HG03135 (cell line): Measurements from ENCODE around the gene ZZZ3.
"Not testable (repeated sequence)": the region's sequence is repeated elsewhere in the genome, so short reads cannot be mapped to it uniquely, and the experiment has no call there.

ENCODE experiments used
- ATAC-seq: cut with Tn5 transposase; IDR thresholded peaks from one replicate; pipeline ENCODE4 v1.9.1; 2021; ENCODE audit warnings: mild to moderate bottlenecking, moderate library complexity; ENCODE audit not compliant: unreplicated experiment

Gene ZZZ3

GRCh38 chr1:77682460-77683159 lies at the start of gene ZZZ3:
Gene ZZZ3 (minus strand): TSS chr1:77682658. CDS start chr1:77633354, 49,304 bp downstream.
- peak; percentile 70 for ATAC-seq

DNA sequence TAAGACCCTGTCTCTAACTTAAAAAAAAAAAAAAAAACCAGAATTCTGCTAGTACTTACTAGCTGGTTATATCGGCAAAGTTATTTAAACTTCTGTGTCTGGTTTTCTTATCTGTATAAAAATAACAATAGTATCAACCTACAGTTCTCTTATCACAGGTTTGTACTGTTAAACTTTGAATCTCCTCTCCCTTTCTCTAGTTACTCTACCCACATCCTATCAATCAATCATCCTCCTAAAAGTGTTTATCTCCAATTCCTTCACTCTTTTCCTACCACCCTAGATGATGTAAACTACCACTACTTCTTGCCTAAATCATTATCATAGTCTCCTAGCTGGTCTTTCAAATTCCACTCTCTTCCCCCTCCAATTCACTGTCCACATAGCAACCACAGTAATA lies 49.6 kb upstream of the ZZZ3 start:
- ATAC-seq, result no peak

DNA sequence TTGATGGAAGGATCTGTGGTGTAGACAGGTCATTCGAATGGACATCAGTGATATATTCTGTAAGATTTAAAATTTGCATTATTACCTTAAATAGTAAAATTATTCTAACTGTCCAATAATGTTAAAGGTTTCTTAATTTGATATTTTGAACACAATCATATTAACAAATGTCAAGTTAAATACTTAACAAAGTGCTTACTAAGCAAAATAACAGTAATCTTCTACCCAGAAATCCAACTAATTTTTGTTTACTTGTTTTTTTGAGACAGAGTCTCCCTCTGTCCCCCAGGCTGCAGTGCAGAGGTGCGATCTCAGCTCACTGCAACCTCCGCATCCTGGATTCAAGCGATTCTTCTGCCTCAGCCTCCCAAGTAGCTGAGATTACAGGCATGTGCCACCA lies 43.2 kb upstream of the ZZZ3 start:
- no peak for ATAC-seq

- no peak for ATAC-seq
Observed at GRCh38 chr1:77718181-77718580, 35.7 kb upstream of the ZZZ3 start.

- ATAC-seq, result no peak
Observed at GRCh38 chr1:77716065-77716464, 33.6 kb upstream of the ZZZ3 start.

DNA sequence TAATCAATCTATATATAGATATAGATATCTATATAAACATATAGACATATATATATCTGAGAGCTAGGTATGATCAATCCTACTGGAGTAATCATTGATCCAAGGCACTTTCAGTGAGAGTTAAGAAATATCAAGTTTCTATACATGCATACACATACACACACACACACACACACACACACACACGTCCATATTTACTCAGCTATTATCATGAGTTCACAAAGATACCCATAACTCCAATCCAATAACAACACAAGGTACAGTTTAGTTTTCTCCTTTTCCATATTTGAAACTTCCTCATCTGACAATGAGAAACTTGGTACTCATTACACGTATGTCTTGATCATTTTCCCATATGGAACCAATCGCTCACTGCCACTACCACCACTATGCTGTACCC lies 27.3 kb upstream of the ZZZ3 start:
- ATAC-seq, result no peak

- ATAC-seq, result no peak
Observed at GRCh38 chr1:77706321-77706720, 23.9 kb upstream of the ZZZ3 start.

- no peak for ATAC-seq
Observed at GRCh38 chr1:77704736-77705135, 22.3 kb upstream of the ZZZ3 start.

DNA sequence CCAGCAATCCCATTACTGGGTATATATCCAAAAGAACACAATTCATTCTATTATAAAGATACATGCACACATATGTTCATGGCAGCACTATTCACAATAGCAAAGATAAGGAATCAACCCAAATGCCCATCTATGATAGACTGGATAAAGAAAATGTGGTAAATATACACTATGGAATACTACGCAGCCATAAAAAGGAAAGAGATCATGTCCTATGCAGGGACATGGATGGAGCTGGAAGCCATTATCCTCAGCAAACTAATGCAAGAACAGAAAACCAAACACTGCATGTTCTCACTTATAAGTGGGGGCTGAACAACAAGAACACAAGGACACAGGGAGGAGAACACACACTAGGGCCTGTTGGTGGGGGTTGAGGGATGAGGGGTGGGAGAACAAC lies 17.2 kb upstream of the ZZZ3 start:
- ATAC-seq, result not testable (repeated sequence)

DNA sequence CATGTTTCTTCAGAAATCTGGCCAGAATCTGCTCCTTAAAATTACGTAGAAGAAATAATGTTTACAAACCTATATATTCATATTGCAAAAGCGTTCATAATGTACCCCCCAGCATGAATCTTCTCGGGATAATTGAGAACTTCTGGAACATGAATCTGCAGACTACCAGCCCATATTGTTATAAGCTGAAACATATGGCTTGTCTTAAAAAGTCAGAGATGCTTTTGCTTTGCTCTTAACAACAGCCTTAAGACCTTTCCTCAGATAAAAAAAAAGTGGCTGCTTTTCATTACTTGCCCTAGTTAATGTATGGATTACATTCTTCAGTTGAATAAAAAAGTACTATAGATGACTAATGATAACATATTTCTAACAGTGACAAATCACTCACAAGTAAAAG lies 15.0 kb upstream of the ZZZ3 start:
- no peak for ATAC-seq

DNA sequence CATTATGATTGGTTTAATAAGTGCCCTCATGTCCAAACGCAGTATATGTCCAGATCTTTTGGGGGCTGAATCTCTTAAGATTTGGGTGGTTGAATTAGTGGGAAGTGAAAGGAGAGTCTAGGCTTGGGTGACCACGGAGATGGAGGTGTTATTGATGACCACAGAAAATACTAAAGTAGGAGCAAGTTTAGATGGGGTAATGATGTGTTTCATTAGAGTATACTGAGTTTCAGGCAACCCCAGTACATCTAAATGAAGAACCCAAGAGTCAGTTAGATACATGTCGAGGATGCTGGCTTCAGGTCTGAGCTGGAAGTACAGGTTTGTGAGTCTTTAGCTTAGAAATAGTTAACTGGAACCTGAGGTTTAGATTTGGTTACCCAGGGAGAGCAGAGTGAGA lies 6.5 kb upstream of the ZZZ3 start:
- peak; percentile 49 for ATAC-seq

- no peak for ATAC-seq
Observed at GRCh38 chr1:77687519-77687906, 5.1 kb upstream of the ZZZ3 start.

GRCh38 chr1:77686796-77687518 lies 4.5 kb upstream of the ZZZ3 start:
- ATAC-seq, result no peak

DNA sequence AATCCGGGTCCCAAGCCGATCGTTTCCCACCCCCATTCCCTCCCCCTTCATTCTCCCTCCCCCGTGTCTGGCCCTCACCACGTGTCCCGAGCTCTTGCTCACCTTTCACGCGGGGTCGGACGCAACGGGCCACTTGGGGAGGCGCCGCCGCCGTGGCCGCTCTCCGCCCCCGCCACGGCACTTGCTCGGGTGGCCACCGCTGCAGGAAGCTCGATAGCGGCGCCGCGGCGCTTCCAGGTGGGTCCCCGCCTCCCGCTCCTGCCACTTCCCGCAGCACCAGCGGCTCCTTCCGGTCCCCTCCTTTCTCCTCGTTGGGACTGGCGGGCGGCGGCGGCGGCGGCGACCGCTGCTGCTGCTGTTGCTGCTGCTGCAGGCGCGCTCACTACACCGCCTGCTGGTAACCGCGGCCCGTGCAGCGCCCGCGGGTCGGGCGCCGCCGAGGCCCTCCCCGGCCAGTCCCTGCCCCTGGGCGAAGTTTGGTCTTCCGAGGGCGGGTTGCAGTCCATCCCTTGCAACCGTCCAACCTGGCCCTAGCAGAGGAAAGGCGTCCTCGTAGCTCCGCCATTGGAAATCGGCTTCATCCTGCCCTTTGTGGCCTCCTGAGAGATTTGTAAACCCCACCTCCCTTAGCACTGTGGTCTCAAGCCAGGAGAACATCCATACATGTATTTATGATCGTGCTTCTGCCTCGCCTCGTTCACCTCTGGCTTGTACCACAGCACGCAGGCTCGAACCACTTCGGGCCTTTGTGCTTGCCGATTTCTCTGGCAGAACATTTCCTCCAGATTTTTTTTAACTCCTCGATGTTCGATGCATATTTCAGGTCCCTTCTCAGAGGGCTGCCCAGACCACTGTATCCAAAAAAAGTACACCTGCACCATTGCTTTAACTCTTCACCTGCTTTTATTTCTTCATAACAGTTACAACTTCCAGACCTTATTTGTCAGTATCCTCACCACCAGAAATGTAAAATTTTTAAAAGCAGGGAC lies 996 bp upstream of the ZZZ3 start:
- ATAC-seq, result peak; percentile 73

- ATAC-seq, result no peak
Observed at GRCh38 chr1:77680173-77680572, 2.3 kb downstream of the ZZZ3 start.

DNA sequence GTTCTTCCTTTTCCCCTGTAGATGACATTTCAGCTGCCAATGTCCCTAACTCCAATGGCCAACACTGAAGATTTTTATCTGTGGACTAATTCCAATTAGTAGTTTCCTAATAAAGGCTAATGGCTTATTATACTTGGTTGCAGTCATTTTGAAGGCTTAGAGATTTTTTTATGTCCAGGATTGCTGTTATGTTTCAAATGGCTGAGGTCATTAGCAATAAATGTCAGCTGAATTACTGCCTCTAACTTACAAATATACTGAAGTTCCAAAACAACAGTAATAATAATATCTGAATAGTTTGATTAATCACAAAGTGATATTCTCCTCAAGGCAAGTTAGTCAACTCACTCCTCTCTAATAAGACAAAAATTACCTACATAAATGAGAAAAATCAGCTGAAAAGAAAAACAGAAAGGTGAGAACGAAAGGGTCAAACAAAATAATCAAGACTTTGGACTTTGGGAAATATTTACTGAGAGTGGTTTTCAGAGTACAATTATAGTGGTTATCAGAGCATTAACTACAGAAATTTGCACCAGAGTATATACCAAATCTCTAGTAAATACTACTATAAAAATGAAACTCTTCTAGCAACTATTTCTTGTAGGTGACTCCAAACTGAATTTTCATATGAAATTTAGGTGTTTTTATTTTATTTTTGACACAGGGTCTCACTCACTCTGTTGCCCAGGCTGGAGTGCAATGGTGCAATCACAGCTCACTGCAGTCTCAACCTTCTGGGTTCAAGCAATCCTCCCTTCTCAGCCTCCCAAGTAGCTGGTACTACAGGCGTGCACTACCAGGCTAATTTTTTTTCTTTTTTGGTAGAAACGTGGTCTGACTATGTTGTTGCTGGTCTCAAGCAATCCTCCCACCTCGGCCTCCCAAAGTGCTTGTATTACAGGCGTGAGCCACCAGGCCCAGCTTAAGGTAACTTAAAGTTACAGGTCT lies 3.5 kb downstream of the ZZZ3 start:
- no peak for ATAC-seq

- ATAC-seq, result not testable (repeated sequence)
Observed at GRCh38 chr1:77674807-77675206, 7.7 kb downstream of the ZZZ3 start.

- ATAC-seq, result no peak
Observed at GRCh38 chr1:77673716-77674355, 8.6 kb downstream of the ZZZ3 start.

GRCh38 chr1:77673030-77673429 lies 9.4 kb downstream of the ZZZ3 start:
- ATAC-seq, result no peak

DNA sequence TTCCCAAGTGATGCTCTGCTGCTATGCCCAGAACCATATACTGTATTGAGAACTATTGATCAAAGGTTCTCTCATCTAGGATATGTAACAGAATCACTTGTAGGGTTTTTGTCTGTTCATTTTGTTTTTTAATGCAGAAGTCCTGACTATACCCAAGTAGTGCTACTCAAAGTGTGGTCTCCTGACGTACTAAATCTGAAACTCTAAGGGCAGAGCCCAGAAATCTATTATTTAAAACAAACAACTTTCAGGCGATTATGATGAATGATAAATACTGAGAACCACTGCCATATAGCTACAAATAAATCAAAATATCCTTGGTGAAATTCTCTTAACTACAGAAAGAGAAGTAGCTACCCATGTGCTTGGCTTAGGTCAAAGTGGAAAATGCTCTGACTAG lies 10.1 kb downstream of the ZZZ3 start:
- ATAC-seq, result no peak
